NOMO-1 (cell line): ENCODE data around the gene TRIM14.
A peak's percentile ranks its signal among the peaks of the same experiment; 100 is the strongest.
"Not testable (repeated sequence)": the region's sequence is repeated elsewhere in the genome, so short reads cannot be mapped to it uniquely, and the experiment has no call there.

Experiments used
- DNase-seq, 2 experiments: peaks; one replicate each; lab custom pipeline; 2025; ENCODE audit not compliant: unreplicated experiment in 2 of 2; lab: John Stamatoyannopoulos, UW

Gene TRIM14

DNA sequence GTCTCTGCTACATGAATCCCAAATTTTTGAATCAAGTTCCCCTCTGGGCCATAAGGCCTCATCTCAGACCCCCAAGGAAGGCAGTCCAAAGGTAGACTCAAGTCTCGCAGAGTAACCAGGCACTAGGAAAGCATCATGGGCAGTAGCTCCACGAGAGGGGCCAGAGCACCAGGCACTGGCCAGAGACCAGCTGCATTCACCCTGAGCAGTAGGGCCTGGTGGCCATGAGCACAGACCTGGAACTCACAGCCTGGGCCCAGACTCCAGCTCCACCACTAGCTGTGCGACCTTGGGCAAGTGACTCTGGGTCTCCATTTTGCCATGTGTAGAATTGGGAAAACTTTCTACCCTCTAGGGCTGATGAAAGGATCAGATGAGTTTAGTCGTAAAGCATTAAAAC, 34.0 kb downstream of the TRIM14 start:
- no peak for DNase-seq

DNA sequence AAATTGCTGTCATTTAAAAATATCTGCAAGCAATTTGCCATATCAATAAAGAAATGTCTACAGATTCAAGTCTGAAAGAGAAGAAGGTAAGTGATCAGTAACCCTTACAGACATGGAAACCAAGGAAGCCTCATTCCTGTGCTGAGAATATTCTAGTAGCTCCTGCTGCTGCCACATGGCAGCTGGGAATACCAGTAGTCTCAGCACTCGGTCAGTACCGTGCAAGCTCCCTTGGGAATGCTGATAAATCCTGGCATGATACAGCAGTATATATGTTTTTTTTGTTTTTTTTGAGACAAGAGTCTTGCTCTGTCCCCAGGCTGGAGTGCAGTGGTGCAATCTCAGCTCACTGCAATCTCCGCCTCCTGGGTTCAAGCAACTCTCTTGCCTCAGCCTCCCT, 34.6 kb downstream of the TRIM14 start:
- DNase-seq = no peak

DNA sequence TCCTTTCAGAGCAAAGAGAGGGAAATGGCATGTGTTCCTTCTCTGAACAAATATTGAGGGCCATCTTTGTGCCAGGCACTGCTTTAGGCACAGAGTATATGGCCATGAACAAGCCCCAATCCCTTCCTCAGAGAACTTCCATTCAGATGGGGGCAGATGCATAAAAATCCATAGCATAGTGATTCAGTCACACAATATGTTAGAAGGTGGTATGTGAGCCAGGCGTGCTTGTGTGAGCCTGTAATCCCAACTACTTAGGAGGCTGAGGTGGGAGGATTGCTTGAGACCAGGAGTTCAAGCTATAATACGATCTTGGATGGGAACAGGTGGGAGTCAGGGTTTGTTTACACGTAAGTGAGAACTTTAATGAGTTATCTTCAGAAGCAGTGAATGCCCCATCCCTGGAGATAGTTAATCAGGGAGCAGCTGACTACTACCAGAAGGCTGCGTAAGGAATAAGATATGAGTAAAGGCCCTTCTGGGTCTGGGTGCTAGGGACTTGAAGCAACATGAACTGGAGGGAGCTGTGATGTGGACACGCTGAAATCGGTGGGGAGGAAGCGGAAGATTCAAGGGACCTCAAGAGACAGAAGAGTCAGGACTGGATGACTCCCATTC, 35.3 kb downstream of the TRIM14 start:
- no peak for DNase-seq

DNA sequence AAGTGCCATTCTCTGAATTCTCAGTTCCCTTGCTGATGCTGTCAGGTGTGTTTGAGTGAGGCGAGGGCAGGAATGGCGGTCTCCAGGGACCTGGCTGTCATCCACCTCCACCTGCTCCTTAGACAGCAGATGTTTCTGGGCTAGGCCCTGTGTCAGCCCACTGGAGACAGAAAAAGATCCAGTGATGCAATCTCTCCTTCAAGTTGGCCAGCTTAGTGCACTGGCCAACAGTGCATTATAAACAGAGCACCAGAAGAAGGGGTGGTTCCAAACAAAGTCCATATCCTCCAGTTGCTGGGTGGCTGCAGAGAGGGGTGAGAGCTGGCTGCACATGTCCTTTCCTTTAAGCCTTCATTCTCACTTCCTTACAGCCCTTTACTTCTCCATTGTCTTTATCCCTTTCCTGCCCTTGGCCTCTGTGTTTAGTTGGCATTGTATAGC, 35.9 kb downstream of the TRIM14 start:
- no peak for DNase-seq

DNA sequence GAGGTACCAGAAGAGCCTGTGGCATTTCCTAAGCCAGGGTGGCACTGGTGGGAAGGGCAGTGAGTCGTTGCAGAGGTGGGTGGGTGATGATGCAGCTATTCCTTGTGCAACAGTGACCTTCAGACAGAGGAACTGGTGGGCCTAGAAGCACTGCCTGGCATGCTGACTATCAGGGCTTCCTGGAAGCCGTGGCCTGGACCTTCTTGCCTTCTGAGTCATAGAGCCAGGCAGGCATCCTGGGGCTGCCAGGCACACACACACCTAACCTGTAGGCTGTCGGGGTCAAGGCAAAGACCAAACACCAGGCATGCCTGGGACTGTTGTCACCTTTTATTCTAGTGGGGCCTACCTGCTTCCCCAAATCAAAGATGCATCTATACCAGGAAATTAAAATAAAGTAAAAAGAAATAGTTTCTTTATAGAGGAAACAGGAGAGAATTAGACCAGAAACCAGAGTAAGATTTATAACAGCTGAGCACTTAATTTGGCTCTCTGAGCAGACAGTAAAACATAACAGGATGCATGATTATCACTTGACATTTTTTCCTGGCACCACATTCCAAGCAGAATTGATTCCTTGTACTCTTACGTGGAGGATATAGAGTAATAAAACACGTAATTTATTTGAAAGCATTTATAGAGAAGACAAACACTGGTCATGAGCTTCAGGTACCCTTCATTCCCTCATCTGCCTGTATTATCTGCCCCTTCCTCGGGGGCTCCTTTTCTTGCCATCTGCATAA, 37.4 kb downstream of the TRIM14 start:
- no peak for DNase-seq

DNA sequence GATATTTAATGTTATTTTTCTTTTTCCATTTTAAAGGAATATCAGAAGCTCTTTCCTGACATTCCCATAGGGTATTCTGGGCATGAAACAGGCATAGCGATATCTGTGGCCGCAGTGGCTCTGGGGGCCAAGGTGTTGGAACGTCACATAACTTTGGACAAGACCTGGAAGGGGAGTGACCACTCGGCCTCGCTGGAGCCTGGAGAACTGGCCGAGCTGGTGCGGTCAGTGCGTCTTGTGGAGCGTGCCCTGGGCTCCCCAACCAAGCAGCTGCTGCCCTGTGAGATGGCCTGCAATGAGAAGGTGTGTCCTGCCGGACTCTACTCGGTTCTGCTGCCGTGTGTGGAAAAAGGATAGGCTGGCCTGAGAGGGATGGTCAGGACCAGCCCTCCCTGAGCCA, 38.2 kb downstream of the TRIM14 start:
- no peak for DNase-seq

DNA sequence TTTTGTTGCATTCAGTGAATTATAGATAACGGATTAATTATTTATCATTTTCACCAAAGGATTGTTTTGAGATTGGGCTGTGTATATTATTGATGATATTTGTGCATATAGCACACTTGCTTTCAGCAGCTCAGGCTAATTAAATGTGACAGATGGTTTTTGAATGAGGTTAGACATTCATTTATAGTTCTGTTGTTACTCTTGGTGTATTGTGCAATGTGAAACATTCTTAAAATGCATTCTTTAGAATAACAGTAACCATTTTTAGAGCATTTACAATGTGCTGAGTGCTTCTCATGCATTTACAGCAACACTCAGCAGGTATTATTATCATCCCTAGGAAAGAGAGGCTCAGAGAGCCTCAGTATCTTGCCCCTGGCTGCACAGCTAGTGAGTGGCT, 38.7 kb downstream of the TRIM14 start:
- DNase-seq = no peak

DNA sequence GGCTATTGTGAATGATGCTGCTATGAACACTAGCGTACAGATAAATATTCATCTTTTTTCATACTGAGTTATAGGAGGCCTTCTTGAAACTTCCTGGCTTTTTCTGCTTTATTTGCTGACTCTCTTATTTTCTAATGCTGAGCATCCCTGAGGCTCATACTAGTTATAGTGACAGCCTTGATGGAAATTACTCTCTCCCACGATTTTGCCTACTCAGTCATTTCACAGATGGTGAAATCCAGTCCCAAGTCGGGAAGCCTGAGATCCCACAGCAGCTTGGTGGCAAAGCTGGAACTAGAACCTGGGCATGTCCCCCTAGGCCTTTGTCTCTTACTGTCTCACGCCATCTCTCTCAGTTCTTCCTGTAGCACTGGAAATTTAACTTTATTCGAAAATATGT, 40.1 kb downstream of the TRIM14 start:
- no peak for DNase-seq

DNA sequence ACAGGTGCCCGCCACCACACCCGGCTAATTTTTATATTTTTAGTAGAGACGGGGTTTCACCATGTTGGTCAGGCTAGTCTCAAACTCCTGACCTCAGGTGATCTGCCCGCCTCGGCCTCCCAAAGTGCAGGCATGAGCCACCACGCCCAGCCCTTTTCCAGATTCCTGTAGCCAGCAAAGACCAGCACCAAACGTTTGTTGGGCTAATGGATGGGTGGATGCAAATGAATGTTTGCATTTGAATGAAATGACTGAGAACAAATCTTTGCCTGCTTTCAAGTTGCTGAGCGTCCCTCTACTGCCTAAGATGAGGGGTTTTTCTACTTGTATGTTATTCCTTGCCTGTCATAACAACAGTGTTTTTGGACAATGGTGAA, 42.5 kb downstream of the TRIM14 start:
- DNase-seq = not testable (repeated sequence)

DNA sequence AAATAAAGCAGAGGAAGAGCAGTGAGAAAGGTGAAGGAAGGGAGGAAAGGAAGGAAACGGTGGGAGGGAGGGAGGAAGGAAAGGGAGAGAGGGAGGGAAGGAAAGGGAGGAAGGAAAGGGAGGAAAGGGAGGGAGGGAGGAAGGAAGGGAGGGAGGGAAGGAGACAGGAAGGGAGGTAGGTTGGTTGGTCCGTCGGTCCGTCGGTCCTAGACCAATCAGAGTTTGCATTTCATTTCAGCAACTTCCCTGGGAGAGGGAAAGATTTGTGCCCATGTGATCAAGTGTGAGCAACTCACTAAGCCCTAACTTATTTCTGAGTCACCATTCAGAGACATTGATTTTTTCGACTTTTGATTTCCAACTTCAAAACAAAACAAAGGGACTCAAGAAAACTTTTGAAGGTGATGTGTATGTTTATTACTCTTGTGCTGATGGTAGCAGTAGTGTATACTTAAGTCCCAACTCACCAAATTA, 43.7 kb downstream of the TRIM14 start:
- peak in 1 of 2 experiments; percentile 6 for DNase-seq

DNA sequence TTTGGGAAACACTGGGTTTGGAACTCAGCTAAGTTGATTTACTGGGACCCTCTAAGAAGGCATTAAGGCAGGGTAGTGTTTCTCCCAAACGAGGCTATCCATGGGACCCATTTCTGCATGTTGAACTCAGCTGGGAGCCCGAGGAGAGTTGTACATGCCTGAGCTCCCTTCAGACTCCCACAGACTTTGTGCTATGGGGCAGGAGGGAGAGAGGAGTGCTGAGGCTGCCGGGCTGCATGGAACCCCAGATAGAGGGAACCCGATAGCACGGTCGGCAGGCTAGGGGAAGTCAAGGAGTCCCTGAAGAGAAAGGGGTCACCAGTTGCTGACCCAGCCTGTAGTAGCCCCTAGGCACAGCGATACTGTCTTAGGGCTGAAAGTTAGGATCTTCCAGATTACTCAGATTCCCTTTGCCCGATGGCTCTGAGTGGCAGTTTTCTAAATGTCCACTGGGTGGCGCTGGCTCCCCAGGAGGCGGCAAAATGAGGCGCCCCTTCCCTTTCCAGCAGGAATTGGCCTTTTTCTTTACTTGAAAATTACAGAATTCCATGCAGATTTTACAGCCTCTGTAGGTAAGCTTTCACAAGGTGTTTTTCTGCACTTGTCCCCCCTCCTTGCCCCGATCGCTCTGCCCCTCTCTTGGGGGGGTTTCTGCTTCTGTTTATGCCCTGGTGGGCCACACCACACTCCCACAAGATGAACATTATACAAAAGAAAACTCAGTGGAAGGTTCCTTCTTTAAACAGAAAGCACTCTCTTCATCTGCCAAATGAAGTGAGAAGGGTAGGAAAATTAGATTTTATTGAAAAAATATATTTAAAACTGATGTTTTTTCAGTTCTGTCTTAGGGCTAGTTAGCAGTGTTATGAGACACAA, 44.7 kb downstream of the TRIM14 start:
- DNase-seq = peak; percentile 21 to 25

DNA sequence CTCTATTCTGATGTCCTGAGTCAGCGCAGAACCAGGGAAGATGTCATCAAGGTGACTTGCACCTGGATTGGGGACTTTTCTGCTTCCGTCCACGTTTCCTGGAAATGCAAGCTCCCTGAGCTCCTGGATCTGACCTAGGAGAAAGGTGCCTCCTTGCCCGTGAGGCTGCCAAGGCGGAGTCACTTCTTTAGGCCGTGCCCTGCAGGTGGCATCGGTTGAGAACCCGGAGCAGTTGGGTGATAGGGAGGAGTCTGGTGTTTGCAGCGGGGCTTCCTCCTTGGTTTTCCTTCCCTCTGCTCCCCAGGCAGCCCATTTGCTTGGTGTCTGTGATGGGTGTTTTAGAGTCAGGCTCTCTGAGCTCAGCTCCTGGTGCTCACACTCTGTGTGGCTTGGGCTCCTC, 47.3 kb downstream of the TRIM14 start:
- DNase-seq = no peak

DNA sequence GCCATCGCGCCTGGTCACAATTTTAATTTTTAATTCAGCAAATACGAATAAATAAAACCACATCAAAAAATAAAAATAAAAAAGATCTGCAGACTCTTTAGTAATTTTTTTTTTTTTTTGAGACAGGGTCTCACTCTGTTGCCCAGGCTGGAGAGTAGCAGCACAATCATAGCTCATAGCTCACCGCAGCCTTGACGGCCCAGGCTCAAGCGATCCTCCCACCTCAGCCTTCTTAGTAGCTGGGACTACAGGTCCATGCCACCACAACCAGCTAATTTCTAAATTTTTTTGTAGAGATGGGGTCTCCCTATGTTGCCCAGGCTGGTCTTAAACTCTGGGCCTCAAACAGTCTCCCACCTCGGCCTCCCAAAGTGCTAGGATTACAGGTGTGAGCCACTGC, 48.3 kb downstream of the TRIM14 start:
- no peak for DNase-seq

DNA sequence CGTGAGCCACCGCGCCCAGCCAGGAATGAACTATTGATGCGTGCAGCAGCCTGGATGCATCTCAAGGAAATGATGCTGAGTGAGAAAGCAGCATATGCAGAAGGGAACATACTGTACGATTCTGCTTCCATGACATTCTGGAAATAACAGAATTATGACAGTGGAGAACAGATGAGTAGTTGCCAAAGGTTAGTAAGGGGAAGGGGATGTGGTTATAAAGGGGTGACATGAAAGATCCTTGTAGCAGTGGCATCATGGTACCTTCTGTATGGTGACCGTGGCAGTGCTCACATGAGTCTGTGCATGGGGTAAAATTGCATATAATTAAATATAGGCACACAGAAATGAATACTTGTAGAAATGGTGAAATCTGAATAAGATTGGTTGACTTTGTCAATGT, 49.5 kb downstream of the TRIM14 start:
- DNase-seq = no peak

DNA sequence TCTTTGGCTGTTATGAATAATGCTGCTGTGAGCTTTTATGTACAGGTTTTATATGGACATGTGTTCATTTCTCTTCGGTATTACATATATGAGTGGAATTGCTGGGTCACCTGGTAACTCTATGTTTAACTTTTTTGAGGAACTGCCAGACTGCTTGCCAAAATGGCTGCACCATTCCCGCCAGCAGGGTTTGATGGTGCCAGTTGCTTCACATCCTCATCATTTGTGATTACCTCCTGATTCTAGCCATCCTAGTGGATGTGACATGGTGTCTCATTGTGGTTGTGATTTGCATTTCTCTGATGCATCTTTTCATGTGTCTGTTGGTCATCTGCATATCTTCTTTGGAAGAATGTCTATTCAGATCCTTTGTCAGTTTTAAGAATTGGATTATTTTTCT, 51.8 kb downstream of the TRIM14 start:
- no peak for DNase-seq

DNA sequence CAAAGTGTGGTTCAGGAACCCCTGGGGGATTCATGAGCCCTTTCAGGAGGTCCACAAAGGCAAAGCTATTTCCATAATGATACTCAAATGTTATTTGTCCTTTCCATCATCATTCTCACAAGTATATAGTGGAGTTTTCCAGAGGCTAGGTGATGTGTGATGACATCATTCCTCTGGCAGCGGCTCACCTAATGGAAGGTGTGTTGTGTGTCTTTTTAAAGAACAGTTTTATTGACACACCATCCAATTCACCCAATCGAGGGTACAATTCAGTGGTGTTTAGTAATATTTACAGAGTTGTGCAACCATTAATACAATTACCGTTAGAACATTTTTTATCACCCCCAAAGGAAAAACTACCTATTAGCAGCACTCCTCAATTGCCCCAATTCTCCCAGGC, 52.8 kb downstream of the TRIM14 start:
- DNase-seq = no peak

DNA sequence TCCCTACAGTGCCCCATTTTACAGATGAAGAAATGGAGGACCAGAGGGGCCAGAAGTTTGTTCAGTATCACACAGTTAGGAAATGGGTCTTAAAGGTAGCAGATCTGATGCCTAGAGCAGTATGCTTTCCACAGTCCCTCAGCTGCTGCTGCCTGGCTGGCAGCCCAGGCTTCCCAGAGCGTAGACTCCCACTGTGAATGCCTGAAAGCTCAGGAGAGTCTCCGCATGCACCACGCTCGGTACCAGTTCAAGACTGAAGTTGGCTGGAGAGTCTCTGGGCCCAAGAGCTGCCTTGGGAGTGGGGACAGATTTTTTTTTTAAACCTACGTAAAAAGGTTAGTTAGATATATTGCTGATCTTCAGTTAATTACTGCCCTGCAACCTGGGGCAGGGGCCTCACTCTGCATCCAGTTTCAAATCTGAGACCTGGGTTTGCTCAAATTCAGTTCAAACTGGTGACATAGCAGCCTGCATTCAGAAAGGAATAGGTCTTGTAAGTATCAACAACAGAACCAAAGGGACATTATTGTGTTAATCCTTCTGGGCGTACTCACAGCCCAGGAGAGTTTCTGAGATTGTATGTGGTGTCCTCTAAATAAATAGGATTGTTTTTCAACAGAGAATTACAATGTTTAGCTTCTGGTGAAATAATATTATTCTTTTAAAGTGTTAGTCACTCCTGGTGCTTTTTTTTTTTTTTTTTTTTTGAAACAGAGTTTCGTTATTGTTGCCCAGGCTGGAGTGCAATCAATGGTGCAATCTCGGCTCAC, 54.2 kb downstream of the TRIM14 start:
- no peak for DNase-seq

DNA sequence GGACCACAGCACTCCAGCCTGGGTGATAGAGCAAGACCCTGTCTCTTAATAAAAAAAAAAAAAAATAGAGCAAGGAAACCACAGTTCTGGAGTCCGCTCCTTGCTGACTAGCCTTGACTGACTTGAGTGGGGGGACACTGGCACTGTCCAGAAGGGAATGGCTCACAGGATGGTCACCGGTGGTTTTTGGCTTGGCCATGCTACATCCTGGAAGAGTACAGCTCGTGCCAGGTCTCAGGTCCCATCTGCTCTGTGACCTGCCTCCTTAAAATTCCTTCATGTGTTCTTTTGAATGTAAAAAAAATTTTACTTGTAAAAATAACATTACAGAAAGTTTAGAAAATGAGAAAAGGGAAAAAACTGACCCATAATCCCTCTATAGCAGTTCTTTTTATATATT, 56.9 kb downstream of the TRIM14 start:
- DNase-seq = no peak

DNA sequence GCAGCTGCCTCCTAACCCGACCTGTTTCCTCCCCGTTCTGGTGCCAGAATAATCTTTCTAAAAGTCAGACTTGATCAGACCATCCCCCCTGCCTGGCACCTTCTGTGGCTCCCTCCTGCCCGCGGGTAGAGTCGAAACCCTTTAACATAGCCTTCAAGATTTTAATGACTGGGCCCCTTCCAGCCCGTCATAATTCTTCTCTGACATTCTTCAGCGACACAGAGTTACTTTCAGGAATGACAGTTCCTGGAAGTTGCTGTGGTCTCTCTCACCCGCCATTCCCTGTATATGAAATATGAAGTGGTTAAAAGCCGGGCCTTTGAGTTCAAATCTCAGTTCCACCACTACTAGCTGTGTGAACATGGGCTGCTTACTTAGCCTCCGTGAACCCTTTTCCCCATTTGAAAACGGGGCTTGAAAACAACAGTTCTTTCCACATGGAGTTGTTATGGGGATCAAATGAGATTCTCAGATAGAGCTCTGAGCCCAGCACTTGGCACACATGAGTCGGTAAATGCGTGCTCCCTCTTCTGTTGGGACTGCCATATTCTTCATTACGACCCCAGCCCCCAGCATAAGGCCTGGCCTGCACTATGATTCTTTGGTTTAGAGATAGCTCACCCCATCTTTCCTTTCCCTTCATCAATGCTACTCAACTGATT, 61.8 kb downstream of the TRIM14 start:
- peak in 1 of 2 experiments; percentile 58 for DNase-seq
